ENCODE measurements around the gene WDR1.

The WDR1 gene

GRCh38 chr4:10083861-10084641 lies 32.5 kb downstream of the WDR1 start:
- DNase-seq = no peak

- DNase-seq = no peak
Observed at GRCh38 chr4:10083331-10083771, 33.2 kb downstream of the WDR1 start.

GRCh38 chr4:10082459-10083272 lies 33.9 kb downstream of the WDR1 start:
- DNase-seq = no peak

GRCh38 chr4:10082047-10082446 lies 34.6 kb downstream of the WDR1 start:
- no peak for DNase-seq

- no peak for DNase-seq
Observed at GRCh38 chr4:10081218-10081606, 35.4 kb downstream of the WDR1 start.

- no peak for DNase-seq
Observed at GRCh38 chr4:10080589-10081217, 35.9 kb downstream of the WDR1 start.

- DNase-seq = no peak
Observed at GRCh38 chr4:10079912-10080588, 36.5 kb downstream of the WDR1 start.

GRCh38 chr4:10079256-10079655 lies 37.3 kb downstream of the WDR1 start:
- no peak for DNase-seq

GRCh38 chr4:10078481-10079233 lies 37.9 kb downstream of the WDR1 start:
- no peak for DNase-seq

- no peak for DNase-seq
Observed at GRCh38 chr4:10077483-10078335, 38.9 kb downstream of the WDR1 start.

- no peak for DNase-seq
Observed at GRCh38 chr4:10077076-10077475, 39.5 kb downstream of the WDR1 start.

- no peak for DNase-seq
Observed at GRCh38 chr4:10075953-10076391, 40.6 kb downstream of the WDR1 start.

- DNase-seq = no peak
Observed at GRCh38 chr4:10075158-10075863, 41.3 kb downstream of the WDR1 start.

- DNase-seq = no peak
Observed at GRCh38 chr4:10074767-10075105, 41.9 kb downstream of the WDR1 start.

- no peak for DNase-seq
Observed at GRCh38 chr4:10074076-10074766, 42.4 kb downstream of the WDR1 start.

GRCh38 chr4:10072420-10073017 lies 44.1 kb downstream of the WDR1 start:
- DNase-seq = no peak

- no peak for DNase-seq
Observed at GRCh38 chr4:10069075-10069642, 47.4 kb downstream of the WDR1 start.

- DNase-seq = no peak
Observed at GRCh38 chr4:10066670-10067651, 49.6 kb downstream of the WDR1 start.
